MV-4-11 (cell line): ENCODE measurements around the gene ASAP2.

ENCODE experiments used
- DNase-seq: peaks from one replicate; lab custom pipeline; 2025; lab: John Stamatoyannopoulos, UW

ASAP2 gene

GRCh38 chr2:9325428-9325827, 118.8 kb downstream of the ASAP2 start:
- no peak for DNase-seq

GRCh38 chr2:9326975-9327374, 120.4 kb downstream of the ASAP2 start:
- DNase-seq = no peak

GRCh38 chr2:9327873-9328352, 121.3 kb downstream of the ASAP2 start:
- peak; percentile 7 for DNase-seq

GRCh38 chr2:9328931-9329330, 122.3 kb downstream of the ASAP2 start:
- no peak for DNase-seq

GRCh38 chr2:9329497-9329896, 122.9 kb downstream of the ASAP2 start:
- no peak for DNase-seq

GRCh38 chr2:9330612-9331270, 124.1 kb downstream of the ASAP2 start:
- peak; percentile 46 for DNase-seq

- no peak for DNase-seq
Measured at GRCh38 chr2:9331704-9332103, 125.1 kb downstream of the ASAP2 start.

GRCh38 chr2:9332136-9332852, 125.7 kb downstream of the ASAP2 start:
- no peak for DNase-seq

- no peak for DNase-seq
Measured at GRCh38 chr2:9332853-9333245, 126.2 kb downstream of the ASAP2 start.

- peak; percentile 70 for DNase-seq
Measured at GRCh38 chr2:9333591-9334171, 127.1 kb downstream of the ASAP2 start.

- DNase-seq = no peak
Measured at GRCh38 chr2:9334761-9335160, 128.1 kb downstream of the ASAP2 start.

GRCh38 chr2:9335322-9335832, 128.8 kb downstream of the ASAP2 start:
- peak; percentile 42 for DNase-seq

- DNase-seq = peak; percentile 63
Measured at GRCh38 chr2:9336241-9336575, 129.6 kb downstream of the ASAP2 start.

GRCh38 chr2:9336576-9337314, 130.1 kb downstream of the ASAP2 start:
- no peak for DNase-seq

- DNase-seq = no peak
Measured at GRCh38 chr2:9337901-9338300, 131.3 kb downstream of the ASAP2 start.

- no peak for DNase-seq
Measured at GRCh38 chr2:9341337-9341887, 134.8 kb downstream of the ASAP2 start.

- DNase-seq = no peak
Measured at GRCh38 chr2:9342659-9343058, 136.0 kb downstream of the ASAP2 start.

GRCh38 chr2:9343524-9343923, 136.9 kb downstream of the ASAP2 start:
- DNase-seq = no peak

GRCh38 chr2:9344434-9344833, 137.8 kb downstream of the ASAP2 start:
- DNase-seq = no peak

GRCh38 chr2:9345343-9345742, 138.7 kb downstream of the ASAP2 start:
- DNase-seq = no peak

GRCh38 chr2:9345997-9346396, 139.4 kb downstream of the ASAP2 start:
- no peak for DNase-seq

- DNase-seq = no peak
Measured at GRCh38 chr2:9346885-9347284, 140.3 kb downstream of the ASAP2 start.
